ENCODE data around the gene BICC1.

BICC1 gene

GRCh38 chr10:58755677-58756076 lies 243.0 kb downstream of the BICC1 start:
- no peak for DNase-seq (ENCODE audit: low read depth)
- no peak overlapping the region for H3K4me3 ChIP-seq (ENCODE audit: low read depth, low read length)
- TF ChIP-seq, protein P1, sequence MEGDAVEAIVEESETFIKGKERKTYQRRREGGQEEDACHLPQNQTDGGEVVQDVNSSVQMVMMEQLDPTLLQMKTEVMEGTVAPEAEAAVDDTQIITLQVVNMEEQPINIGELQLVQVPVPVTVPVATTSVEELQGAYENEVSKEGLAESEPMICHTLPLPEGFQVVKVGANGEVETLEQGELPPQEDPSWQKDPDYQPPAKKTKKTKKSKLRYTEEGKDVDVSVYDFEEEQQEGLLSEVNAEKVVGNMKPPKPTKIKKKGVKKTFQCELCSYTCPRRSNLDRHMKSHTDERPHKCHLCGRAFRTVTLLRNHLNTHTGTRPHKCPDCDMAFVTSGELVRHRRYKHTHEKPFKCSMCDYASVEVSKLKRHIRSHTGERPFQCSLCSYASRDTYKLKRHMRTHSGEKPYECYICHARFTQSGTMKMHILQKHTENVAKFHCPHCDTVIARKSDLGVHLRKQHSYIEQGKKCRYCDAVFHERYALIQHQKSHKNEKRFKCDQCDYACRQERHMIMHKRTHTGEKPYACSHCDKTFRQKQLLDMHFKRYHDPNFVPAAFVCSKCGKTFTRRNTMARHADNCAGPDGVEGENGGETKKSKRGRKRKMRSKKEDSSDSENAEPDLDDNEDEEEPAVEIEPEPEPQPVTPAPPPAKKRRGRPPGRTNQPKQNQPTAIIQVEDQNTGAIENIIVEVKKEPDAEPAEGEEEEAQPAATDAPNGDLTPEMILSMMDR (IDR thresholded peaks at IDR 0.05; ENCODE audit: low read depth, low read length), result no peak
- TF ChIP-seq MAX (IDR thresholded peaks at IDR 0.05; ENCODE audit: low read depth, low read length), result no peak
- TF ChIP-seq MYC (IDR thresholded peaks at IDR 0.05; ENCODE audit: low read depth, low read length), result no peak
- no peak for TF ChIP-seq POLR2A (IDR thresholded peaks at IDR 0.05; ENCODE audit: extremely low read depth, insufficient read length)

- no peak overlapping the region for H3K4me3 ChIP-seq (ENCODE audit: low read depth, low read length)
- no peak for DNase-seq (ENCODE audit: low read depth)
- TF ChIP-seq MYC (IDR thresholded peaks at IDR 0.05; ENCODE audit: low read depth, low read length) (no peak), POLR2A (IDR thresholded peaks at IDR 0.05; ENCODE audit: extremely low read depth, insufficient read length) (no peak), MAX (IDR thresholded peaks at IDR 0.05; ENCODE audit: low read depth, low read length) (no peak)
- TF ChIP-seq, protein P1 (IDR thresholded peaks at IDR 0.05; ENCODE audit: low read depth, low read length), result no peak
Measured at GRCh38 chr10:58756130-58756719, 243.6 kb downstream of the BICC1 start.

- no peak overlapping the region for H3K4me3 ChIP-seq (ENCODE audit: low read depth, low read length)
- TF ChIP-seq MAX (IDR thresholded peaks at IDR 0.05; ENCODE audit: low read depth, low read length) (no peak), MYC (IDR thresholded peaks at IDR 0.05; ENCODE audit: low read depth, low read length) (no peak), POLR2A (IDR thresholded peaks at IDR 0.05; ENCODE audit: extremely low read depth, insufficient read length) (no peak)
- TF ChIP-seq, protein P1 (IDR thresholded peaks at IDR 0.05; ENCODE audit: low read depth, low read length), result no peak
- DNase-seq (ENCODE audit: low read depth), result no peak
Measured at GRCh38 chr10:58757352-58758065, 244.8 kb downstream of the BICC1 start.

DNA sequence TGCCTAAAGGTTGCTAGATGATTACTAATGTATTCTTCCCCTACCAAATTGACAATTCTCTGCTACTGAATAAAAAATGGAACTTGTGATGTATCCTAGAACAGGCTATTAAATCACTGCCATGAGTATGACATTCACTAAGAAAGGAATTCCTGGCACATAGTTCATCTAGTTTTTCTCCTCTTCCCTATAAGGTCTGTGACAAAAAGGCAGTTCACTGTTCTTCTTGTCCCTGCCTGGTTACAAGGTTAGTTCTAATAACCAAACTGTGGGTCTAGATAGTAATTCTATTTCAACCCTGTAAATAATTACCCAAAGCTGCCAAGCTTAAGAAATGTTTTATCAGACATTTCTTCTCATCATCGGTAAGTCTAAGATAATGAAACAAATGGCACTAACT lies 245.6 kb downstream of the BICC1 start:
- TF ChIP-seq POLR2A (IDR thresholded peaks at IDR 0.05; ENCODE audit: extremely low read depth, insufficient read length) (no peak), MYC (IDR thresholded peaks at IDR 0.05; ENCODE audit: low read depth, low read length) (no peak), MAX (IDR thresholded peaks at IDR 0.05; ENCODE audit: low read depth, low read length) (no peak)
- TF ChIP-seq, protein P1 (IDR thresholded peaks at IDR 0.05; ENCODE audit: low read depth, low read length), result no peak
- no peak overlapping the region for H3K4me3 ChIP-seq (ENCODE audit: low read depth, low read length)
- DNase-seq (ENCODE audit: low read depth), result no peak

- DNase-seq (ENCODE audit: low read depth), result no peak
- TF ChIP-seq, protein P1 (IDR thresholded peaks at IDR 0.05; ENCODE audit: low read depth, low read length), result no peak
- TF ChIP-seq MAX (IDR thresholded peaks at IDR 0.05; ENCODE audit: low read depth, low read length) (no peak), POLR2A (IDR thresholded peaks at IDR 0.05; ENCODE audit: extremely low read depth, insufficient read length) (no peak)
- no peak overlapping the region for H3K4me3 ChIP-seq (ENCODE audit: low read depth, low read length)
Measured at GRCh38 chr10:58764087-58764747, 251.5 kb downstream of the BICC1 start.
